Naive B cell (primary cell): ENCODE measurements around the gene KMT2A. TPM values are rescaled to one million over a fixed set of nuclear protein-coding genes. Genes with fewer than 3 reads are reported as not detected.

ENCODE experiments used
- ATAC-seq, 2 donors: fragments of 150-1000 bp; cut with Tn5 transposase; 2 replicates each; pipeline ENCODE4 v1.10.0; 2021; ENCODE audit warnings: low read depth in 2 of 2, mild to moderate bottlenecking in 2 of 2, moderate library complexity in 2 of 2
- DNase-seq: peaks from one replicate; pipeline ENCODE4 v3.0.0; 2022
- H3K27ac Mint-ChIP-seq, 6 donors: one replicate each; pipeline ENCODE4 v1.8.0; 2020 to 2022; ENCODE audit warnings: mild to moderate bottlenecking in 6 of 6, mixed read lengths in 6 of 6, moderate library complexity in 5 of 6, inconsistent platforms in 2 of 6
- H3K27me3 Mint-ChIP-seq, 3 donors: one replicate each; pipeline ENCODE4 v1.8.0; 2021 to 2022; ENCODE audit warnings: mixed read lengths in 3 of 3, mild to moderate bottlenecking in 1 of 3
- H3K36me3 Mint-ChIP-seq, 2 donors: one replicate each; pipeline ENCODE4 v1.8.0; 2020 to 2022; ENCODE audit warnings: mixed read lengths in 2 of 2, inconsistent platforms in 1 of 2, mild to moderate bottlenecking in 1 of 2
- H3K4me1 Mint-ChIP-seq, 3 donors: one replicate each; pipeline ENCODE4 v1.8.0; 2020 to 2022; ENCODE audit warnings: mixed read lengths in 3 of 3, inconsistent platforms in 1 of 3, mild to moderate bottlenecking in 1 of 3, moderate library complexity in 1 of 3
- H3K4me3 Mint-ChIP-seq, 8 donors: one replicate each; pipeline ENCODE4 v1.8.0; 2020 to 2022; ENCODE audit warnings: mild to moderate bottlenecking in 8 of 8, mixed read lengths in 8 of 8, moderate library complexity in 8 of 8, inconsistent platforms in 2 of 8
- H3K9me3 Mint-ChIP-seq, 7 donors: one replicate each; pipeline ENCODE4 v1.8.0; 2020 to 2022; ENCODE audit warnings: mixed read lengths in 7 of 7, mild to moderate bottlenecking in 5 of 7, inconsistent platforms in 2 of 7, moderate library complexity in 1 of 7
- polyA plus RNA-seq, 6 donors: library from polyadenylated mRNA; unstranded; fragments of 300-500 nt; fragmentation: Illumina TruSeq; gene quantifications; one replicate each; pipeline ENCODE4 v1.2.3, GENCODE V29; 2021; ENCODE audit warnings: low read depth in 6 of 6

The KMT2A gene
- polyA plus RNA-seq, 6 donors from 2014 or later: 5.2 to 42.2 (median 17.1) TPM

GRCh38 chr11:118533769-118534729, 97.8 kb downstream of the KMT2A start:
- no peak for DNase-seq
- H3K27me3 Mint-ChIP-seq: no peaks in the 10 kb centered on the region
- no peaks in the 10 kb centered on the region for H3K36me3 Mint-ChIP-seq
- H3K4me1 Mint-ChIP-seq: peaks cover 18 to 26% (median 18%) of the 10 kb centered on the region in 3 donors
- peaks cover 0 to 2% (median 0%) of the 10 kb centered on the region in 7 donors for H3K9me3 Mint-ChIP-seq
- H3K4me3 Mint-ChIP-seq: peak overlapping the region in 3 of 8 donors; percentile 42 to 69 (median 54)
- no peak for ATAC-seq
- H3K27ac Mint-ChIP-seq: no peak overlapping the region

- peaks cover 0 to 2% (median 0%) of the 10 kb centered on the region in 7 donors for H3K9me3 Mint-ChIP-seq
- H3K27me3 Mint-ChIP-seq: no peaks in the 10 kb centered on the region
- H3K36me3 Mint-ChIP-seq: peaks cover 0 to under 1% of the 10 kb centered on the region in 2 donors
- ATAC-seq (no peak), DNase-seq (no peak)
- H3K4me3 Mint-ChIP-seq: peak overlapping the region in 1 of 8 donors; percentile 54
- H3K27ac Mint-ChIP-seq: peak overlapping the region in 3 of 6 donors; percentile 26 to 48 (median 36)
- peaks cover 8 to 15% (median 9%) of the 10 kb centered on the region in 3 donors for H3K4me1 Mint-ChIP-seq
Measured at GRCh38 chr11:118535261-118535660, 99.0 kb downstream of the KMT2A start.

- H3K9me3 Mint-ChIP-seq: peaks cover 0 to 2% (median 0%) of the 10 kb centered on the region in 7 donors
- peaks cover 0 to 5% of the 10 kb centered on the region in 2 donors for H3K36me3 Mint-ChIP-seq
- no peak overlapping the region for H3K27ac Mint-ChIP-seq
- ATAC-seq (no peak), DNase-seq (no peak)
- no peaks in the 10 kb centered on the region for H3K27me3 Mint-ChIP-seq
- peaks cover 2 to 9% (median 2%) of the 10 kb centered on the region in 3 donors for H3K4me1 Mint-ChIP-seq
- no peak overlapping the region for H3K4me3 Mint-ChIP-seq
Measured at GRCh38 chr11:118536726-118537125, 100.4 kb downstream of the KMT2A start.

GRCh38 chr11:118537409-118537980, 101.2 kb downstream of the KMT2A start:
- no peak overlapping the region for H3K27ac Mint-ChIP-seq
- no peaks in the 10 kb centered on the region for H3K27me3 Mint-ChIP-seq
- H3K4me3 Mint-ChIP-seq: no peak overlapping the region
- peaks cover 0 to 5% of the 10 kb centered on the region in 2 donors for H3K36me3 Mint-ChIP-seq
- H3K4me1 Mint-ChIP-seq: peaks cover 0 to under 1% (median 0%) of the 10 kb centered on the region in 3 donors
- H3K9me3 Mint-ChIP-seq: peaks cover 0 to 2% (median 0%) of the 10 kb centered on the region in 7 donors
- DNase-seq (no peak), ATAC-seq (no peak)

- Mint-ChIP-seq H3K36me3 (peaks cover 0 to 12% of the 10 kb centered on the region in 2 donors), H3K4me1 (no peaks in the 10 kb centered on the region), H3K9me3 (no peaks in the 10 kb centered on the region), H3K27me3 (no peaks in the 10 kb centered on the region), H3K27ac (no peak overlapping the region), H3K4me3 (no peak overlapping the region)
- ATAC-seq (no peak), DNase-seq (no peak)
Measured at GRCh38 chr11:118544010-118544646, 107.8 kb downstream of the KMT2A start.

GRCh38 chr11:118544647-118545010, 108.3 kb downstream of the KMT2A start:
- Mint-ChIP-seq H3K9me3 (no peaks in the 10 kb centered on the region), H3K27ac (no peak overlapping the region), H3K4me3 (no peak overlapping the region), H3K36me3 (peaks cover 0 to 12% of the 10 kb centered on the region in 2 donors), H3K4me1 (no peaks in the 10 kb centered on the region), H3K27me3 (no peaks in the 10 kb centered on the region)
- ATAC-seq (no peak), DNase-seq (no peak)

- Mint-ChIP-seq H3K27ac (peak overlapping the region in 2 of 6 donors; percentile 63 to 80), H3K4me3 (no peak overlapping the region), H3K36me3 (peaks cover 0 to 9% of the 10 kb centered on the region in 2 donors), H3K9me3 (no peaks in the 10 kb centered on the region), H3K4me1 (no peaks in the 10 kb centered on the region), H3K27me3 (no peaks in the 10 kb centered on the region)
- DNase-seq (no peak), ATAC-seq (no peak)
Measured at GRCh38 chr11:118545533-118545932, 109.2 kb downstream of the KMT2A start.

GRCh38 chr11:118547132-118547531, 110.8 kb downstream of the KMT2A start:
- no peak overlapping the region for H3K27ac Mint-ChIP-seq
- no peak overlapping the region for H3K4me3 Mint-ChIP-seq
- ATAC-seq: no peak
- H3K36me3 Mint-ChIP-seq: peaks cover 0 to 15% of the 10 kb centered on the region in 2 donors
- no peaks in the 10 kb centered on the region for H3K9me3 Mint-ChIP-seq
- no peaks in the 10 kb centered on the region for H3K27me3 Mint-ChIP-seq
- H3K4me1 Mint-ChIP-seq: no peaks in the 10 kb centered on the region
- no peak for DNase-seq

- Mint-ChIP-seq H3K27me3 (no peaks in the 10 kb centered on the region), H3K36me3 (peaks cover 24 to 29% of the 10 kb centered on the region in 2 donors), H3K9me3 (no peaks in the 10 kb centered on the region), H3K4me1 (no peaks in the 10 kb centered on the region), H3K4me3 (no peak overlapping the region), H3K27ac (no peak overlapping the region)
- no peak for ATAC-seq
- DNase-seq: no peak
Measured at GRCh38 chr11:118552341-118552740, 116.0 kb downstream of the KMT2A start.

GRCh38 chr11:118560806-118561205, 124.5 kb downstream of the KMT2A start:
- no peak overlapping the region for H3K27ac Mint-ChIP-seq

GRCh38 chr11:118565051-118565450, 128.8 kb downstream of the KMT2A start:
- Mint-ChIP-seq H3K4me1 (peaks cover 17 to 28% (median 23%) of the 10 kb centered on the region in 3 donors), H3K9me3 (no peaks in the 10 kb centered on the region), H3K27ac (peak overlapping the region in 3 of 6 donors; percentile 15 to 94 (median 84)), H3K4me3 (peak overlapping the region; percentile 48 to 97 (median 78)), H3K36me3 (peaks cover 0 to 7% of the 10 kb centered on the region in 2 donors), H3K27me3 (no peaks in the 10 kb centered on the region)
- no peak for DNase-seq
- no peak for ATAC-seq

More at GRCh38 chr11:118560806-118561205, 124.5 kb downstream of the KMT2A start:
- H3K9me3 Mint-ChIP-seq: no peaks in the 10 kb centered on the region
- no peak for DNase-seq
- H3K4me1 Mint-ChIP-seq: peaks cover 11 to 23% (median 21%) of the 10 kb centered on the region in 3 donors
- peaks cover 14 to 15% of the 10 kb centered on the region in 2 donors for H3K36me3 Mint-ChIP-seq
- ATAC-seq: no peak
- H3K4me3 Mint-ChIP-seq: peak overlapping the region in 1 of 8 donors; percentile 12
- no peaks in the 10 kb centered on the region for H3K27me3 Mint-ChIP-seq

- H3K27ac Mint-ChIP-seq: no peak overlapping the region
- no peak for ATAC-seq
- H3K4me1 Mint-ChIP-seq: peaks cover 26 to 36% (median 35%) of the 10 kb centered on the region in 3 donors
- no peaks in the 10 kb centered on the region for H3K36me3 Mint-ChIP-seq
- no peak for DNase-seq
- H3K9me3 Mint-ChIP-seq: no peaks in the 10 kb centered on the region
- no peaks in the 10 kb centered on the region for H3K27me3 Mint-ChIP-seq
- peak overlapping the region in 4 of 8 donors; percentile 8 to 79 (median 20) for H3K4me3 Mint-ChIP-seq
Measured at GRCh38 chr11:118569670-118570069, 133.4 kb downstream of the KMT2A start.

- no peak for DNase-seq
- Mint-ChIP-seq H3K4me1 (peaks cover 25 to 39% (median 38%) of the 10 kb centered on the region in 3 donors), H3K9me3 (no peaks in the 10 kb centered on the region), H3K27me3 (no peaks in the 10 kb centered on the region), H3K27ac (peak overlapping the region in 3 of 6 donors; percentile 94 to 97 (median 96)), H3K36me3 (no peaks in the 10 kb centered on the region), H3K4me3 (peak overlapping the region in 4 of 8 donors; percentile 87 to 96 (median 94))
- no peak for ATAC-seq
Measured at GRCh38 chr11:118570787-118571186, 134.5 kb downstream of the KMT2A start.
